22Rv1 (cell line): ENCODE measurements around the gene GAGE13.
"Not testable (repeated sequence)": the region's sequence is repeated elsewhere in the genome, so short reads cannot be mapped to it uniquely, and the experiment has no call there.

Experiments
- CTCF ChIP-seq: fragments of 450-650 bp; IDR thresholded peaks from 2 replicates; pipeline ENCODE4 v1.5.1; 2017; ENCODE audit warnings: mild to moderate bottlenecking
- ZFX ChIP-seq: fragments of 450-650 bp; IDR thresholded peaks from 2 replicates; pipeline ENCODE4 v1.6.1; 2017; ENCODE audit warnings: antibody characterized with exemption, borderline replicate concordance

- not testable (repeated sequence) for TF ChIP-seq CTCF, ZFX
Measured at GRCh38 chrX:49346150-49346549, 14.8 kb downstream of the GAGE13 start.
